Endothelial cell (in vitro differentiated cells): Measurements from ENCODE around the gene DNAJC11. TPM values are rescaled to one million over a fixed set of nuclear protein-coding genes. Genes with fewer than 3 reads are reported as not detected.

Experiments
- DNase-seq: peaks from one replicate; pipeline ENCODE4 v3.0.0; 2021; ENCODE audit warnings: low spot score
- H3K27ac Mint-ChIP-seq: one replicate; pipeline ENCODE4 v1.8.0; 2021; ENCODE audit warnings: mixed read lengths, inconsistent platforms; ENCODE audit not compliant: unreplicated experiment
- H3K27me3 Mint-ChIP-seq: one replicate; pipeline ENCODE4 v1.8.0; 2021; ENCODE audit warnings: mild to moderate bottlenecking, moderate library complexity, mixed read lengths, inconsistent platforms; ENCODE audit not compliant: unreplicated experiment
- H3K36me3 Mint-ChIP-seq: one replicate; pipeline ENCODE4 v1.8.0; 2021; ENCODE audit warnings: mild to moderate bottlenecking, low read depth, mixed read lengths, inconsistent platforms; ENCODE audit not compliant: unreplicated experiment
- H3K4me1 Mint-ChIP-seq: one replicate; pipeline ENCODE4 v1.8.0; 2021; ENCODE audit warnings: mild to moderate bottlenecking, mixed read lengths, inconsistent platforms; ENCODE audit not compliant: unreplicated experiment
- H3K4me3 Mint-ChIP-seq: one replicate; pipeline ENCODE4 v1.8.0; 2021; ENCODE audit warnings: mild to moderate bottlenecking, mixed read lengths, inconsistent platforms; ENCODE audit not compliant: unreplicated experiment
- H3K9me3 Mint-ChIP-seq: one replicate; pipeline ENCODE4 v1.8.0; 2021; ENCODE audit warnings: mixed read lengths, inconsistent platforms; ENCODE audit not compliant: unreplicated experiment
- total RNA-seq: library from RNA; stranded (reverse); fragmentation: NEBNext Ultra II Directional; extraction: Animal tissue kit (Norgen Biotek cat#: 25700); gene quantifications from one replicate; pipeline ENCODE4 v1.2.1, GENCODE V29; 2021; ENCODE audit not compliant: unreplicated experiment
- TF ChIP-seq, protein P1 (sequence below): fragments of 200-600 bp; sonication (generic); IDR thresholded peaks from one replicate; pipeline ENCODE4 v1.5.0; 2021; ENCODE audit warnings: antibody characterized with exemption; ENCODE audit not compliant: unreplicated experiment

DNAJC11 gene
- total RNA-seq, 1 donor from 2014 or later, result 57.0 TPM

DNA sequence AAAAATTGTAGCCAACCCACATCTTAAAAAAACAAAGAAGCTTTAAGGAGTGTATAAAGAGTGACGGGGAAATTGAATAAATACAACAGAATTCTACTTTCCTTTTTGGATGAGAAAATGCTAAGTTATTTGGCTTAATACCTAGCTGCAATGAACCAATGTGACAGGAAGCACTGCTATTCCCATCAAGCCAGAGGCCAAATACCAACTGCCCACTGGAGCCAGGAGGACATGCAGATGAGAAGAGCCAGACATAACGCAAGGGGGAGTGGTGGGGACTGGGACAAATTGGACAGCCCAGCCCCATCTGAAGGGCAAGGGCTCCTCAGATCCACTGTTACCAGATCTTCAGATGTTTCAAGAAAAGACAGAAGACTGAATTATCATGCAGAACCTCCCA is 25.7 kb downstream of the DNAJC11 start:
- Mint-ChIP-seq H3K27me3 (no peaks in the 10 kb centered on the region), H3K9me3 (no peaks in the 10 kb centered on the region), H3K4me3 (peak overlapping the region; percentile 80), H3K4me1 (peaks cover 2% of the 10 kb centered on the region), H3K27ac (no peak overlapping the region), H3K36me3 (peaks cover 24% of the 10 kb centered on the region)
- no peak for DNase-seq
- TF ChIP-seq, protein P1, sequence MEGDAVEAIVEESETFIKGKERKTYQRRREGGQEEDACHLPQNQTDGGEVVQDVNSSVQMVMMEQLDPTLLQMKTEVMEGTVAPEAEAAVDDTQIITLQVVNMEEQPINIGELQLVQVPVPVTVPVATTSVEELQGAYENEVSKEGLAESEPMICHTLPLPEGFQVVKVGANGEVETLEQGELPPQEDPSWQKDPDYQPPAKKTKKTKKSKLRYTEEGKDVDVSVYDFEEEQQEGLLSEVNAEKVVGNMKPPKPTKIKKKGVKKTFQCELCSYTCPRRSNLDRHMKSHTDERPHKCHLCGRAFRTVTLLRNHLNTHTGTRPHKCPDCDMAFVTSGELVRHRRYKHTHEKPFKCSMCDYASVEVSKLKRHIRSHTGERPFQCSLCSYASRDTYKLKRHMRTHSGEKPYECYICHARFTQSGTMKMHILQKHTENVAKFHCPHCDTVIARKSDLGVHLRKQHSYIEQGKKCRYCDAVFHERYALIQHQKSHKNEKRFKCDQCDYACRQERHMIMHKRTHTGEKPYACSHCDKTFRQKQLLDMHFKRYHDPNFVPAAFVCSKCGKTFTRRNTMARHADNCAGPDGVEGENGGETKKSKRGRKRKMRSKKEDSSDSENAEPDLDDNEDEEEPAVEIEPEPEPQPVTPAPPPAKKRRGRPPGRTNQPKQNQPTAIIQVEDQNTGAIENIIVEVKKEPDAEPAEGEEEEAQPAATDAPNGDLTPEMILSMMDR, result no peak

DNA sequence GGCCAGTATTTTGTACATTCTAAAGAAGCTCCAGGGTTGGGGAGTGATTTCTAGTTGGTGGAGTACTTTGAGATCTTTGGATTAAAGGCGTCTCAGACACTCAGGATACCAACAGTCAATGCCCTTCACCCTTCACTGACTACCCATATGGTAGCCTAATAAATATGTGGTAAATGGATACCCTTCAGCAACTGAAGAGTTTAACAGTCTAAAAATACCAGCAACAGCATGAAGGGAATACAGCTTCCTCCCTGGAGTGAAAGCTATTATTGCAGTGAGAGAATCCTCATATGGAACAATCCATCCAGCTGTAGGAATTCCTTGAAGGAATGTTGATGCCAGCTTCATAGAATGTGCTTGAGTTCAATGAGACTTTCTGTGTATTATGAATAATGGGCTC is 26.8 kb downstream of the DNAJC11 start:
- peaks cover 24% of the 10 kb centered on the region for H3K36me3 Mint-ChIP-seq
- H3K9me3 Mint-ChIP-seq, result no peaks in the 10 kb centered on the region

DNA sequence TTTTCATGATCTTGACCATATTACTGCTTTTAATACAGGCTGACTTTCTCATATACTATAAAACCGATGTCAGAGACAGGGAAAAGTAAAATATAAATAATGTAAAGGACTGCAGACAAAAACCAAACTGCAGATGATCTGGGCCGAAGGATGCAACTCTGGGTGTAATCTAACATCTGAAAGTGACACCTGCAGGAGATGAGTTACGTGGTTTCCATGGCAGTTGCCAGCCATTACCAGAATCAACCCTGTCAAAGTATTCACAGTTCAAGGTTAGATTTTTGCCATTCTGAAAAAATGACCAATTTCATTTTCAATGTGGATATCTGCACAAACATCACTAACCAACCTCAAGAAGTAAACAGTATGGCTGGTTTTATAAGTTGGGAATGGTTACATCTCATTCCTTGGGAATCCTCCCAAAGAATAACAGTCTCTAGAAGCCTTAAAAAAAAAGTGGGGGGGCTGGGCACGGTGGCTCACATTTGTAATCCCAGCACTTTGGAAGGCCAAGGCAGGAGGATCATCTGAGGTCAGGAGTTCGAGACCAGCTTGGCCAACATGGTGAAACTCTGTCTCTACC is 27.7 kb downstream of the DNAJC11 start:
- no peaks in the 10 kb centered on the region for H3K9me3 Mint-ChIP-seq
- no peak overlapping the region for H3K27ac Mint-ChIP-seq
- no peaks in the 10 kb centered on the region for H3K27me3 Mint-ChIP-seq
- no peak overlapping the region for H3K4me3 Mint-ChIP-seq
- DNase-seq, result no peak
- H3K36me3 Mint-ChIP-seq, result peaks cover 18% of the 10 kb centered on the region
- TF ChIP-seq, protein P1, result no peak
- peaks cover 2% of the 10 kb centered on the region for H3K4me1 Mint-ChIP-seq

More for the DNA sequence above, 26.8 kb downstream of the DNAJC11 start:
- Mint-ChIP-seq H3K27ac (no peak overlapping the region), H3K27me3 (no peaks in the 10 kb centered on the region), H3K4me3 (no peak overlapping the region), H3K4me1 (peaks cover 2% of the 10 kb centered on the region)
- TF ChIP-seq, protein P1, result no peak
- DNase-seq, result no peak

DNA sequence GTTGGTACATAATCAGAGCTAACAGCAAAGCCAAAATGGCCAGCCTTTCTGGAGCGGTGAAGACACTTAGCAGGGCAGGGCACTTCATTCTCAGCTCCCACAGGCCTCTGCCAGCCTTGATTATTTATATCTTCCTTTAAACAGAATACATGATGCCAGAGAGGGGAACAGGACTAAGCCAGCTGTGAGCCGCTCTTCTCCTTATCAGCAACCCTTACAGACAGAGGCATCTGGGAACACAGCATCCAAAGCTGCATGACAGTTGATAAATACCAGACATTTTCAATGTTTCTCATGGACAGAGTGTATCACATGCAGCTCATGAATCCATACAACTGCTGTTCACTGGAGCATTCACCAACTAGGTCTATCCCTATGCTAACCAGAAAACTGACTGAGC is 29.1 kb downstream of the DNAJC11 start:
- DNase-seq, result no peak
- TF ChIP-seq, protein P1, result no peak
- peaks cover 2% of the 10 kb centered on the region for H3K4me1 Mint-ChIP-seq
- no peak overlapping the region for H3K27ac Mint-ChIP-seq
- no peaks in the 10 kb centered on the region for H3K27me3 Mint-ChIP-seq
- H3K9me3 Mint-ChIP-seq, result no peaks in the 10 kb centered on the region
- H3K4me3 Mint-ChIP-seq, result no peak overlapping the region
- H3K36me3 Mint-ChIP-seq, result peaks cover 13% of the 10 kb centered on the region

DNA sequence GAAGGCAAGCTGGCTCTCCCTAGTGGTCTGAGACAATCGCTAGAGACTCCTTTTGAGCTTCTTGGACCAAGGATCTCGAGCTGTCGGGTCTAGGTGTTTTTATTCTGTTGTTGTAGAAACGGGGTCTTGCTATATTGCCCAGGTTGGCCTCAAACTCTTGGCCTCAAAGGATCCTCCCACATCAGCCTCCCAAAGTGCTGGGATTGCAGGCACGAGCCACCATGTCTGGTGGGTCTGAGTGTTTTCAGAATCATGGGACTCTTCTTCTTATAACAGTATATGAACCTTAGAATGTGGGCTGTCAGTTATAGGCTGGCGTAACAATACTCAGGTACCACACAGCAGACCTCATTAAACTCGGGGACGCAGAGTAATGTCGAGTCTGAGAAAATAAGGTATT is 33.1 kb downstream of the DNAJC11 start:
- TF ChIP-seq, protein P1, result no peak
- H3K27ac Mint-ChIP-seq, result no peak overlapping the region

More for the DNA sequence above, 33.1 kb downstream of the DNAJC11 start:
- peaks cover 14% of the 10 kb centered on the region for H3K36me3 Mint-ChIP-seq
- H3K27me3 Mint-ChIP-seq, result peaks cover 4% of the 10 kb centered on the region
- DNase-seq, result no peak
- H3K9me3 Mint-ChIP-seq, result no peaks in the 10 kb centered on the region
- no peak overlapping the region for H3K4me3 Mint-ChIP-seq
- no peaks in the 10 kb centered on the region for H3K4me1 Mint-ChIP-seq
